GM19463 (cell line): Measurements from ENCODE around the gene CACNA2D2.
A peak's percentile ranks its signal among the peaks of the same experiment; 100 is the strongest.

Experiments
- ATAC-seq: cut with Tn5 transposase; IDR thresholded peaks from one replicate; pipeline ENCODE4 v1.9.1; 2021; ENCODE audit warnings: mild to moderate bottlenecking, moderate library complexity; ENCODE audit not compliant: unreplicated experiment

CACNA2D2 gene

DNA sequence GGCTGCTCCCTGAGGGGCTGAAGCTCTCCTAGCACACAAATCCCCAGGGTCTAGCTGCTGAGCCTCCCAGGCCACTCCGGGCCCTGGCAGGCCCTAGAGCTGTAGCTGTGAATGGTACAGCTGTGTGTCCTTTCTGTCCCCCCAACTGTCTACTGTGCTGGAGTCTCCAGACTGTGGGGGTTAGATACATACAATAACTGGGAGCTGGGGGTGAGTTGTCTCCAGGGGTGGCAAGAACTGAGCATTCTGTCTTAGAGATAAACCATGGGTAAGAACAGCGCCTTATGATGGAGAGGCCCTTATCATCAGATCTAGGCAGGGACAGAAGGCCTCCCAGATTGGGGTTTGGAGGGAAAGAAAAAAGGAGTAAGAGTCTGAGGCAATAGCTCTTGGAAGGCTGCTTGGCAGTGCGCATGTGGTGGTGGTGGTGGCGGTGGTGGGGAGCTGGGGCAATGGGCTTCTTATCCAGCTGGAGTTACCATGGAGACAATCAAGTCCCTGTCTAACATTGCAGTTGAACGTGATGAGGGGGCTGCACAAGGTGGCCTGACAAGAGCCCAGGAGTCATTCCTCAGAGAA is 149.2 kb downstream of the CACNA2D2 start:
- ATAC-seq, result no peak

GRCh38 chr3:50353245-50354004 is 150.0 kb downstream of the CACNA2D2 start:
- ATAC-seq, result no peak

- ATAC-seq, result no peak
Observed at GRCh38 chr3:50352781-50353180, 150.7 kb downstream of the CACNA2D2 start.

DNA sequence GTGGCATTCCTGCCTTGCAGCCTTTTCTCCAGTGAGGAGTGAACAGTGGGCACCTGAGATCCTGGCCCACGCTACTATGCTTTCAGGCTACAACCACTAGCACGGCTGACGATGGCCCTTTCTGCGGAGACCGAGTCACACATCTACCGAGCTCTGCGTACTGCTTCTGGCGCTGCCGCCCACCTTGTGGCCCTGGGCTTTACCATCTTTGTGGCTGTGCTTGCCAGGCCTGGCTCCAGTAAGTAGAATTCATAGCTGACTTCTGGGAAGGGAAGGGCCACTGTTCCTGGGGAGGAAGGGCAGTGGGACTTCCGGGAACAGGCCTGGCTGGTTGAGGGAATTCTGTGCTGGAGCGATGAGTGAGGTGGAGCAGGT is 152.1 kb downstream of the CACNA2D2 start:
- no peak for ATAC-seq

DNA sequence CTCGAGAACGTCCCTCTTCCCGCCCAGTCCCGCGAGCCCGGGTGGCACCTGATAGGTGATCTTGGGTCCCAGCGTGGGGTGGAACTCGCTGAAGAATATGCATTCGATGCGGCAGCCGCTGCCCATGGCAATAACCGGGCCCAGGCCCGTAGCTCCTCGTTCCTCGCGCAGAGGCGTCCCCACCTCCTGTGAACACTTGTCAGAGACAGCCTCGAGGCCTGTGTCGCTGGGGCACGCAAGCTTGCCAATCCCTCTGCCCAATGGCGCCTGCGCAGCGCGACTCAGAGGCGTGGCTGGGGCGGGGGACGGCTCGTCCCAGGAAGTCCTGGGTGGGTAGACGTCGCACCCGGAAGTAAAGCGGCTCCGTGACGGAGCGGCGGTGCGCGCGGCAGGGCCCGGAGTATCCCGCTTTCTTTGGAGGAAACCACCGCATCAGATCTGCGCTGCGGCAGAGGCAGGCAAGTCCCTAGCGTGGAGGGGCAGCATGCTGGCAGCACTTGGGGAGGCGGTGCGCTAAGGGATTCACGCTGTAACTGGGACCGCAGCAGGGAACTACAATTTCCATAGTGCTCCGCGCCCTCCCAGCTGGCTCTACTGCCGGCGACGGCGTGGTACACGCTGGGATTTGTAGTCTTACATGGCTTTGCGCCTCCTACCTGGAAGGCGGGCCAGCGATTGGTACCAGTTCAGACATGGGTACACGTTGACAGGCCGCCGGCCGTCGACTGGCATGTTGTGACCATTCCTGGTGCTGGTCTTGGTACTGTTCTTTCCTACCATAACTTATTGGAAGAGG is 152.7 kb downstream of the CACNA2D2 start, which contains the start of the genes CYB561D2 and NPRL2:
TSS of gene CYB561D2 (plus strand) at position 336 of the 796 bp plus-strand sequence. CDS start 572 bp downstream, outside the sequence.
TSS of gene NPRL2 (minus strand) at position 249 of the 796 bp plus-strand sequence. CDS start at position 126, 123 bp downstream.
- peak; percentile 85 for ATAC-seq

- no peak for ATAC-seq
Observed at GRCh38 chr3:50350213-50350526, 153.3 kb downstream of the CACNA2D2 start.

GRCh38 chr3:50347187-50347813 is 156.1 kb downstream of the CACNA2D2 start:
- no peak for ATAC-seq

DNA sequence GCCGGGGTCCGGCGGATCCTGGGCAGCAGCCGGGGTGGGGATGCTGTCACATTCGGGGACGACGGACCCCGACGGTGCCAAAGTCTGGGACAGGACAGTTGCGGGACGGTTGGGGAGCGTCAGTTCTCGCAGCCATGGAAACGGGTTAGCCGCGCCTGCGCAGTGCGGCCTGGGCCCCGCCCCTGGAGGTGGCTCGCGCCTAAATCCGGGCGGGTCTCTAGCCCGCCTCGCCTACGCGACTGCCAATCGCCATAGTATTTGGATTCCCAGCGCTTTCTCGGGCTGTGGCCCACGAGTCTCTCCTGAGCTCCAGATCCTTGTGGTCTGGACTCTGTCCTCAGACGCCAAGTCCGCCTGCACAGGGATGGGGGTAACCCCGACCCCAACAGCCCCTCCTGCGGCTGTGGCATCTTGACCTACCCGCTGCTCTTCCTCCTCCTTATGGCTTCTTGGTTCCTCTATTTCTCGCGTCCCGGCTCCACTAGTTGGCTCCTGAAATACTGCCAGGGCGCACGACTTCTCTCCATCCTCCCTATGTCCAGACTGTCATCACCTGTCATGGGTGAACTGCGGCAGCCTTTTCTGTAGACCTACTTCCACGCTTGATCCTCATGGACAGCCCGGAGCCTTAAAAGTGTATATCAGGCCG is 157.7 kb downstream of the CACNA2D2 start, which contains the start of gene ZMYND10:
TSS of gene ZMYND10 (minus strand) at position 147 of the 649 bp plus-strand sequence. CDS start 153 bp downstream, outside the sequence.
- ATAC-seq, result no peak

DNA sequence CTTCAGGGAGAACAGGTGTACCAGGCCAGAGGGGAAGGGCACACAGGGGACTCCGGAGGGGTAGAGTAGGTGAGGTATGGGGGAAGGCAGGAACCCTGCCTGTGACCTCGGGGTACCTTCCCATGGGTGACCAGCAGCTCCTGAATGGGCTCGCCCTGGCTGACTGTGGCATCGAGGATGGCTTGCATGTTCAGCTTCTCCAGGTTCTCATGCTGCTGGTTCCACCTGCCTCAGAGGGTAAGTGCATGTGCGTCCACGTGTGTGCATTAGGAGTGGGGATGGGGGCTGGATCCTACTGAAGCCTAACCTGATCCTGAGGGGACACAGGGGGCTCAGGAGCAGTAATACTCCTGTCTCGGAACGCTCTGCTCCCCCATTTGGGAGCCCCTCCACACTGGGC is 158.4 kb downstream of the CACNA2D2 start:
- ATAC-seq, result no peak

DNA sequence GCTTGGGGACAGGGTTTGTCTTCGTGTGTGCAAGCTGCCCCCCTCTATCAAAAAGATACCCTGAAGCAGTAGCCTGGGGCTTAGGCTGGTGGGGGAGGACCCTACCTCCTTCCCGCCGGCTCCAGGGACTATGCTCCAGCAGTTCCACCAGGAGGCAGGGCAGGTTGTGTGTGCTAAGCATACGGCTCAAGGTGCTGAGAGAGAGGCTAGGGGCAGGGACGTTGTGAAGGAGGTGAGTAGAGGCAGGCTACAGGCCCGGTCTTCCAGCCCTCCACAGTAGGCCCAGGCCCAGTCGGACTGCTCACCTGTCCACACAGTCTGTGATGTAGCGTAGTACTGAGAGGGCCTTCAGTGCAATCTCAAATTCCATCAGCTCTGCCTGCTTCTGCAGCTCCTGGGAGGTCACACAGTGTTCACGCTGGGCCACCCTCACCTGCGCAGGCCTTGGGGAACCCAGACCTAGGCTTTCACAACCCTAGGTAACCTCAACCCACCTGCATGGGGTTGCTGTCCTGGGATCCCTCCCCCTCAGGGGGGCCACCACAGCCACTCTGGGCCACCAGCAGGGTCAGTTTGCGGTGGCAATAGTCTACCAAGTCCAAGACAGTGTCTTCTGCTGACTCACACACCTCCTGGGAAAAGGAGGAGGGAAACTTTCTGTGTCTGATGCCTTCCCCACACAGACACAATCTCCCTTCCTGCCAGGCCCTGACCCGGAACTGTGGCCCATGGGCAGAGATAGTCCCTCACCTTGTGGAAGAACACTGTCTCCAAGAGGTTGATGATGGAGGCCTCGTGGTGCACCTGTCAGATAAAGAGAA is 160.4 kb downstream of the CACNA2D2 start:
- ATAC-seq, result no peak

DNA sequence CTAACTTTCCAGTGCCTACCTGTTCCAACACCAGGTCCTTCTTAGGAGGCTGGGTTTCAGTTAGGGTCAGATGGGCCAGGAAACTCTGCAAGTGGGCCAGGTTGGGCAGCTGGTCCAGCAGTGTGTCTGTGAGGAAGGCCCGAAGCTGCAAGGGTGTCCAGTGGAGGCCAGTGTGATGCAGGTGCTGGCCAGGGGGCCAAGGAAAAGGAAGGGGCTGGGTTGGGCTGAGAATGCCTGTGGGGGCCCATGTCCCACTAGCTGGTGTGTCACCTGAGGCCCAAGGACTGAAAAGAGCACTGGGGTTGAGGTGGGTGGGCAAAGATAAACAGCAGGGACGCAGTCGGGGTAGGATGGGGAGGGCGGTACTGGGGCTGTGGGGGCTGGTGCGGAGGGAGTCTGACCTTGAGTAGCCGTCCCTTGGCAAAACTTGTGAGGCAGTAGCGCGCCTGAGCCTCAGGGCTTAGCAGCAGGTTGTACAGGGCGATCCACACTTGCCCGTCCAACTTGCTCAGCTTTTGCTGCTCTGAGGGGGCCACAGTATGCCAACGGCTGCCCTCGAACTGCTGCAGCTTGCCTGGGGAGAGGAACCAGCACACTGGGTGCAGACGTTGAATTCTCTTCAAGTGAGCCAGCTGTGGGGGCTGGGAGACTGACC is 161.3 kb downstream of the CACNA2D2 start:
- no peak for ATAC-seq

DNA sequence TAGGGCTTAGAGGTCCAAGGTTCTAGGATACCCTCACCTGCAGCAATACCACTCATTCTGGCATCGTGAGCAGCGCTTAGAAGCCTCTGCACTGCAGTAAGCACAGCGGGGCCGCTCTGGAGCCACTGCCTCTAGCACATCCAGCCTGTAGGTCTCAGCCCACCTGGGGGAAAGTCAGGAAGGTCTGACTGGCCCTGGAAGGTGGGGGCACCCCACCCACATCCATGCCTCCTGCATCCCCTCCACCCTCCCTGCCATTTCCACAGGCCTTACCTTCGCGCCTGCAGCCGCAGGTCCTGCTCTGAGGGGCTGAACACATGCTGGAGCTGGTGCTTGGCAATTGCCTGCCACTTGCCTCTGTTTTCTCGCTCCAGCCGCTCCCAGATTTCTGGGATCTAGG is 161.9 kb downstream of the CACNA2D2 start:
- no peak for ATAC-seq

GRCh38 chr3:50340448-50341329 is 162.7 kb downstream of the CACNA2D2 start, which contains the start of gene RASSF1:
RASSF1 (minus strand) TSS chr3:50340836; CDS start chr3:50340805, 31 bp downstream.
- peak; percentile 20 for ATAC-seq

DNA sequence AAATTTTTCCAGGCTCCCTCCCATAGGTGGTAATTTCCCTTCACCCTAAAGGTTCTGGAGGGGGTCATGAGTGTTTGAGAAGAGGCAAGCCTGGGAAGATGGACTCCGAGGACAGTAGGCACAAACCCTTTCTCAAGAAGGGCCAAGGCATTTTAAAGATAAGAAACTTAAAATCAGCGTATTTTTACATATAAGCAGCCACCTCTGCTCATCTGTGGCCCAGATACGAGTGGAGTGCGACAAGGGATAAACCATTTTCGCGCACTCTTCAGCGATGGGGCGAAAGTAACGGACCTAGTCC is 163.3 kb downstream of the CACNA2D2 start:
- no peak for ATAC-seq

- ATAC-seq, result no peak
Observed at GRCh38 chr3:50339485-50340146, 163.8 kb downstream of the CACNA2D2 start.

DNA sequence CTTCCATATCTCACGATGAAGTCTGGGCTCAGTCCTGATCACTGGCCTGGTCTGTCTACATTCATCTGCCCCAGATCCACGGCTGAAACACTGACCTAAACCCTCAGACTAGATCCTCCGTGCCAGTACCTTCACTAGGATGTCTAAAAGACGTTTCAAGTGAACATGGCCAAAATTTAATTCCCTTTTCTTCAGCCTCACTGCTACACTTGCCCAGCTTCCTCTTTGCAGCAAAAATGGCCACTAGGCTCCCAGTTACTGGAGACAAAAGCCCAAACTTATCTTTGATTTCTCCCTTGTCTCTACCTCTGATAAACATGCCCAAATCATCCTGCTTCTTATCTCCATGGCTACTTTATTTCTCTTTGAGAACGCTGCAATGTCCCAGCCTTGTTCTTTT is 164.5 kb downstream of the CACNA2D2 start:
- ATAC-seq, result no peak

- peak; percentile 72 for ATAC-seq
Observed at GRCh38 chr3:50337175-50337861, 166.1 kb downstream of the CACNA2D2 start.
